CD4-positive, alpha-beta memory T cell (primary cell): Measurements from ENCODE around the gene TSC22D3. TPM values are rescaled to one million over a fixed set of nuclear protein-coding genes. Genes with fewer than 3 reads are reported as not detected.

Experiments used
- CTCF ChIA-PET: fragments of 350-600 bp; sonication (Branson Sonifier 250); formaldehyde crosslinking; loops from one replicate; lab custom pipeline; 2021; ENCODE audit warnings: inconsistent platforms; ENCODE audit not compliant: partially characterized antibody; lab: Charles Lee
- POLR2A ChIA-PET: fragments of 350-600 bp; sonication (Branson Sonifier 250); formaldehyde crosslinking; loops from one replicate; lab custom pipeline; 2021; ENCODE audit not compliant: partially characterized antibody; lab: Charles Lee
- DNase-seq, 5 donors: peaks; one replicate each; pipeline versions ENCODE4 v3.0.0 to v3.0.0-alpha.2; 2020 to 2022; ENCODE audit warnings: mixed read lengths in 1 of 5
- H3K27ac ChIP-seq: one replicate; pipeline ENCODE4 v1.7.0; 2013; ENCODE audit warnings: low read depth, low read length
- H3K27me3 ChIP-seq: 2 replicates; pipeline ENCODE4 v1.7.0; 2013; ENCODE audit warnings: mild to moderate bottlenecking, low read length, moderate library complexity; ENCODE audit not compliant: insufficient read depth
- H3K36me3 ChIP-seq: 2 replicates; pipeline ENCODE4 v1.7.0; 2013; ENCODE audit warnings: mild to moderate bottlenecking, low read length, moderate library complexity; ENCODE audit not compliant: insufficient read depth
- H3K4me1 ChIP-seq: 2 replicates; pipeline ENCODE4 v1.7.0; 2013; ENCODE audit warnings: mild to moderate bottlenecking, low read length, moderate library complexity; ENCODE audit not compliant: insufficient read depth
- H3K4me3 ChIP-seq, 2 donors: one replicate each; pipeline ENCODE4 v1.7.0; 2013; ENCODE audit warnings: low read length in 2 of 2, mild to moderate bottlenecking in 1 of 2
- H3K9me3 ChIP-seq, 2 donors: one replicate each; pipeline ENCODE4 v1.7.0; 2013; ENCODE audit warnings: low read length in 2 of 2, control low read depth in 1 of 2; ENCODE audit not compliant: control insufficient read depth in 1 of 2
- H3K27ac Mint-ChIP-seq, 7 donors: one replicate each; pipeline ENCODE4 v1.8.0; 2020 to 2021; ENCODE audit warnings: mixed read lengths in 7 of 7, mild to moderate bottlenecking in 6 of 7, inconsistent platforms in 3 of 7, moderate library complexity in 3 of 7
- H3K27me3 Mint-ChIP-seq, 2 donors: one replicate each; pipeline ENCODE4 v1.8.0; 2020 to 2021; ENCODE audit warnings: mixed read lengths in 2 of 2
- H3K36me3 Mint-ChIP-seq, 2 donors: one replicate each; pipeline ENCODE4 v1.8.0; 2020 to 2021; ENCODE audit warnings: mixed read lengths in 2 of 2, inconsistent platforms in 1 of 2, mild to moderate bottlenecking in 1 of 2
- H3K4me1 Mint-ChIP-seq, 4 donors: one replicate each; pipeline ENCODE4 v1.8.0; 2020 to 2021; ENCODE audit warnings: mixed read lengths in 4 of 4, mild to moderate bottlenecking in 1 of 4
- H3K4me3 Mint-ChIP-seq, 8 donors: one replicate each; pipeline ENCODE4 v1.8.0; 2020 to 2021; ENCODE audit warnings: mixed read lengths in 8 of 8, mild to moderate bottlenecking in 7 of 8, moderate library complexity in 6 of 8, inconsistent platforms in 3 of 8
- H3K9me3 Mint-ChIP-seq, 8 donors: one replicate each; pipeline ENCODE4 v1.8.0; 2020 to 2021; ENCODE audit warnings: mixed read lengths in 8 of 8, mild to moderate bottlenecking in 5 of 8, inconsistent platforms in 3 of 8, moderate library complexity in 1 of 8
- intact Hi-C: fragments of 100-400 bp; cut with micrococcal nuclease; formaldehyde crosslinking; loops from one replicate; pipeline ENCODE4 v1.15.1; 2023
- polyA plus RNA-seq, 2 donors: library from polyadenylated mRNA; unstranded; fragments of 300-500 nt; fragmentation: Illumina TruSeq; gene quantifications; one replicate each; pipeline ENCODE4 v1.2.3, GENCODE V29; 2021
- total RNA-seq, 2 experiments: library from RNA; stranded (reverse); gene quantifications; one replicate each; pipeline ENCODE4 v1.2.3, GENCODE V29; 2021

TSC22D3 gene
- total and polyA plus RNA-seq, 4 experiments from 2014 or later, result 195 to 1,424 (median 481) TPM

DNA sequence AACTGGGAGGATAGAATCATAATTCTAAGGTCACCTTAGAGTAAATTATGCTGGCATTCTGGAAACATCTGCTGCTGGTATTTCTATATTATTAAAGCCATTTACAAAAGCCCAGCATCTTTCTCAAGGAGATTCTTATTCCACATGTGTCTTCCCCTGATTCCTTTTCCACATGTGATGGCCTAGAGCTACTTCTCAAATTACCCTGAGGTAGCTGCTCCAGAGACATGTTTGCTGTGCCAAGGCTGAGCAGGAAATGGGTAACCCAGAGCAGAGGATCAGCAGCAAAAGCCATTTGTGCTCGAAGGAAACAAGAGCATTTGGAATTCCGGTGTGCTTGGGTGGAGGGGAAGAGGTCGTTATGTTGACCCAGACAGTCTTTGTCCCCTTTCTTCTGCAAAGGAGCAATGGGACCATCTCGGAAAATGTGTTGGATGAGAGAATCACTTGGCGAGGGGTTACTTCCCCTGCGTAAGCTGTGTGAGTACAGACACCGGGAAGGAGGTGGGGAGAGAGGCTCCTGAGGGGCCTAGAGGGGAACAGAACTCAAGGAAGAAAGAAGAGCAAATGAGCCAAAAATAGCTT is 24.6 kb downstream of the TSC22D3 start:
- Histone ChIP-seq H3K36me3 (no peaks in the 10 kb centered on the region), H3K27ac (no peak overlapping the region), H3K27me3 (no peaks in the 10 kb centered on the region), H3K4me3 (no peak overlapping the region), H3K4me1 (no peaks in the 10 kb centered on the region), H3K9me3 (no peaks in the 10 kb centered on the region)
- DNase-seq, result no peak
- Mint-ChIP-seq H3K4me1 (peaks cover 6 to 8% (median 8%) of the 10 kb centered on the region in 4 donors), H3K4me3 (no peak overlapping the region), H3K27ac (no peak overlapping the region), H3K9me3 (peaks cover 0 to 1% (median 0%) of the 10 kb centered on the region in 8 donors), H3K36me3 (no peaks in the 10 kb centered on the region), H3K27me3 (no peaks in the 10 kb centered on the region)
- intact Hi-C loops, result no loop called here
- POLR2A ChIA-PET, result interaction anchor here (2.9 kb wide), 1 partner anchor 9 kb away, joined by 16 read pairs; no protein-coding TSS in a partner anchor
- CTCF ChIA-PET, result interaction anchor here (1.3 to 1.6 kb wide), 2 partner anchors 25 to 77 kb away, joined by 3 read pairs; no protein-coding TSS in a partner anchor

DNA sequence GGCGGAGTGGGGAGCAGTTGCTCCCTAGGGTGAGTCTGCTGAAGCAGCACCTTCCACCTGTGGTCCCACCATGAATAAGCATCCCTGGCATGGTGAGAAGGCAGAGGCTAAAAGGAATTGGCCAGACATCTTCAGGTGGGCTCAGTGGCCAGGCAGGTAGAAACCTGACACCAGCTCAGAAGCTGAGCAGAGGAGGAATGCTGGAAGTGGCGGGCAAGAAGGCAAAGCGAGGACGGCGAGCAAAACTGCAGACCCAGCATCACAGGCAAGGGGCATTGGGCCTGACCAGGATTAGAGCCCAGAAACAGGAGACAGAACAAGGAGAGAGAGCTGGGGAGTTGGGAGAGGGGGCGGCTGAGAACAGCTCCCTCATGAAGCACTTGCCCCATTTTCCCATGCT is 25.3 kb downstream of the TSC22D3 start:
- H3K36me3 Mint-ChIP-seq, result no peaks in the 10 kb centered on the region
- Histone ChIP-seq H3K27me3 (no peaks in the 10 kb centered on the region), H3K9me3 (no peaks in the 10 kb centered on the region), H3K4me3 (no peak overlapping the region), H3K4me1 (no peaks in the 10 kb centered on the region), H3K36me3 (no peaks in the 10 kb centered on the region), H3K27ac (no peak overlapping the region)
- ChIA-PET POLR2A (interaction anchor here (2.9 kb wide), 1 partner anchor 9 kb away, joined by 16 read pairs; no protein-coding TSS in a partner anchor), CTCF (interaction anchor here (1.3 to 1.6 kb wide), 2 partner anchors 26 to 77 kb away, joined by 3 read pairs; no protein-coding TSS in a partner anchor)
- DNase-seq, result no peak
- H3K27ac Mint-ChIP-seq, result no peak overlapping the region
- peaks cover 1 to 4% (median 2%) of the 10 kb centered on the region in 4 donors for H3K4me1 Mint-ChIP-seq
- intact Hi-C loops, result no loop called here
- H3K4me3 Mint-ChIP-seq, result no peak overlapping the region
- peaks cover 0 to 1% (median 0%) of the 10 kb centered on the region in 8 donors for H3K9me3 Mint-ChIP-seq
- no peaks in the 10 kb centered on the region for H3K27me3 Mint-ChIP-seq

DNA sequence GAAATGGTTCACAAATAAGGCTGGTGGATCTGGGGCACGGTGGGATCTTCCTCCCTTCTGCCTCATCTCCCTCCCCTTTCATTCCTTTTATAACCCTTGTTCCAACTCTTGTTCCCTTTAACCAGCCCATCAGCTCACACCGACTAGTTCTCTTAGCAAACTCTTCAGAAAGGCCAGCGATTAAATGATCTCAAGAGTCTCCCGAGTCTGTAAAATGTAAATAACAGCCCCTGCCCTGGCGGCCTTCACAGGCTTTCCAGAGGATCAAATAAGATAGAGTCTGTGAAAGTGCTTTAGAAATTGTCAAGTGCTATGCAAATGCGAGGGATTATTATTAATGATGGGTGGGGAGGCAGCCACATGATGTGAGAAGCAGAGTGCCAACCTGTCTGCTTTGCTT is 27.1 kb downstream of the TSC22D3 start:
- H3K4me3 Mint-ChIP-seq, result no peak overlapping the region
- H3K27me3 Mint-ChIP-seq, result no peaks in the 10 kb centered on the region
- intact Hi-C loops, result no loop called here
- Histone ChIP-seq H3K4me3 (no peak overlapping the region), H3K9me3 (no peaks in the 10 kb centered on the region), H3K27me3 (no peaks in the 10 kb centered on the region), H3K27ac (no peak overlapping the region), H3K4me1 (peaks cover 4% of the 10 kb centered on the region), H3K36me3 (no peaks in the 10 kb centered on the region)
- no peaks in the 10 kb centered on the region for H3K9me3 Mint-ChIP-seq
- CTCF ChIA-PET, result no interaction called here
- DNase-seq, result no peak
- peaks cover 0 to 5% (median 4%) of the 10 kb centered on the region in 4 donors for H3K4me1 Mint-ChIP-seq
- H3K27ac Mint-ChIP-seq, result peak overlapping the region in 1 of 7 donors; percentile 66
- POLR2A ChIA-PET, result no interaction called here
- no peaks in the 10 kb centered on the region for H3K36me3 Mint-ChIP-seq

DNA sequence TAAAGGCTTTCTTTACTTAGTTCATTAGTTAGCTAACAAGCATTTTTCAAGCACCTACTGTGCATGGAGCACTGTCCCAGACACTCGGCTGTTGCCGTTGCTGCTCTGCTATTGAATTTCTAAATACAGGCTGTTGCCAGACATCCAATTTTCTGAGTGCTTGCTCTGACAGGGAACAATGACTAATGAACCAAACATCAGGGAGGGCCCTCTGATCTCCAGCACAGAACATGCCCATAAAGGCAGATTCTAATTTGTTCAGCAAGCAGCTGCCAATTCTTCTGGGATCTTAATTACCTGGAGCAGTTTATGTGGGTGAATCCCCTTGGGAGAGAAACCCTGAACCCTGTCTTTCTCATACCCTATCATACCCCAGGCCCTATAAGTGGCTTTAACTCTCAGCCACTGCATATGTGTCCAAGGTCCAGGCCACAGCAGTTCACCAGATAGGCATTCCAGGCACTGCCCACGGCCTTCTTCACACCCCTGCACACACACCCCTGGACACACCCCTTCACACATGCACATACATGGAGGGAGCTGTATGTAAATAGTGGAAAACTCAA is 27.9 kb downstream of the TSC22D3 start:
- peak overlapping the region in 1 of 7 donors; percentile 66 for H3K27ac Mint-ChIP-seq
- peaks cover 1 to 10% (median 6%) of the 10 kb centered on the region in 4 donors for H3K4me1 Mint-ChIP-seq
- Histone ChIP-seq H3K36me3 (no peaks in the 10 kb centered on the region), H3K27ac (no peak overlapping the region), H3K4me1 (peaks cover 13% of the 10 kb centered on the region), H3K9me3 (no peaks in the 10 kb centered on the region), H3K27me3 (no peaks in the 10 kb centered on the region), H3K4me3 (no peak overlapping the region)
- peaks cover 0 to under 1% (median 0%) of the 10 kb centered on the region in 8 donors for H3K9me3 Mint-ChIP-seq
- no peaks in the 10 kb centered on the region for H3K36me3 Mint-ChIP-seq
- ChIA-PET POLR2A (interaction anchor here (0.8 kb wide), 1 partner anchor 61 kb away, joined by 3 read pairs; no protein-coding TSS in a partner anchor), CTCF (no interaction called here)
- no peak overlapping the region for H3K4me3 Mint-ChIP-seq
- no peaks in the 10 kb centered on the region for H3K27me3 Mint-ChIP-seq
- DNase-seq, result no peak
- intact Hi-C loops, result no loop called here

DNA sequence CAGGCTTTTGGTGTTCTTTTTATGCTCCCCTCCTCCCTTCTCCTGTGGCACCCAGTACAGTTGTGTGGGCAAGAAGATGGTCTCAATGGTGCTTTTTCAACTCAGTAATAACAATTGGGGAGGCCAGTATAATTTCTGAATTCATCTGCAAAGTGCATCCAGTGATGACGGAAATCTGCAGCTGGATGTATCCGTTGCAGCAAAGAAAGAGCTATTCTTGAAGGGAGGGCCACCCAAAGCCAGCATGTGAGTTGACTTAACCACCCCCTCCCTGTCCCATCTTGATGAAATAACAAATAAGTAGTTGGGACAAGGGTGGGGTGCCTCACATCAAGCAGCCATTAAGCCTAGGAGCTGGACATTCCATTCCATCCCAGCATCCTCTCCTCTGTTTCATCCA is 30.7 kb downstream of the TSC22D3 start:
- H3K27me3 ChIP-seq, result no peaks in the 10 kb centered on the region
- no peak overlapping the region for H3K27ac ChIP-seq
- DNase-seq, result no peak
- H3K27ac Mint-ChIP-seq, result peak overlapping the region in 2 of 7 donors; percentile 18 to 77
- POLR2A ChIA-PET, result interaction anchor here (0.8 to 7.5 kb wide), 4 partner anchors 30 to 116 kb away, joined by 3 to 210 read pairs (median 19); partner anchors contain the start of genes NCBP2L and TSC22D3
- no peak overlapping the region for H3K4me3 Mint-ChIP-seq
- no peak overlapping the region for H3K4me3 ChIP-seq
- H3K4me1 ChIP-seq, result peaks cover 37% of the 10 kb centered on the region
- peaks cover 0 to 4% of the 10 kb centered on the region in 2 donors for H3K27me3 Mint-ChIP-seq
- peaks cover 19 to 36% (median 26%) of the 10 kb centered on the region in 4 donors for H3K4me1 Mint-ChIP-seq
- no peaks in the 10 kb centered on the region for H3K9me3 ChIP-seq
- H3K9me3 Mint-ChIP-seq, result peaks cover 0 to 9% (median 0%) of the 10 kb centered on the region in 8 donors
- intact Hi-C loops, result no loop called here
- peaks cover 0 to 7% of the 10 kb centered on the region in 2 donors for H3K36me3 Mint-ChIP-seq
- CTCF ChIA-PET, result interaction anchor here (0.6 to 2.9 kb wide), 4 partner anchors 26 to 847 kb away, joined by 3 to 9 read pairs (median 4); no protein-coding TSS in a partner anchor
- H3K36me3 ChIP-seq, result no peaks in the 10 kb centered on the region

DNA sequence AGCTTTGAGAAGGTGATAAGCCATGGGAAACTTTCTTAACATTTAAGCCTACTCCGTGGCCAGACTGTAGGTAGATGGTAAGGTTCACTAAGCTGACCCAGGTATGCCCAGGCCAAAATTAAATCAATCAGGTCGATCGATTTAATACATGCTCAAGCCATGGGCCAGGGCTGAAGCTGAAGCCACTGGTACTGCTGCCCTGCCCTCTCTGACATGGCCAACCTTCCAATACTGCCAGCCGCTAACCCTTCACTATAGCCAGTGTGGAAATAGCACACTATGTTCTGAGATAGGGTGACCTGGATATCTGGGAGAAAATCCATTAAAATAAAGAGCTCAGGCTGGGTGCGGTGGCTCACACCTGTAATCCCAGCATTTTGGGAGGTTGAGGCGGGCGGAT is 31.6 kb downstream of the TSC22D3 start:
- Mint-ChIP-seq H3K4me1 (peaks cover 21 to 44% (median 32%) of the 10 kb centered on the region in 4 donors), H3K36me3 (peaks cover 0 to 7% of the 10 kb centered on the region in 2 donors), H3K27me3 (peaks cover 0 to 4% of the 10 kb centered on the region in 2 donors), H3K27ac (peak overlapping the region in 3 of 7 donors; percentile 17 to 48 (median 38)), H3K9me3 (peaks cover 0 to 9% (median 0%) of the 10 kb centered on the region in 8 donors), H3K4me3 (no peak overlapping the region)
- Histone ChIP-seq H3K27ac (no peak overlapping the region), H3K27me3 (no peaks in the 10 kb centered on the region), H3K9me3 (no peaks in the 10 kb centered on the region), H3K4me1 (peaks cover 46% of the 10 kb centered on the region), H3K36me3 (no peaks in the 10 kb centered on the region), H3K4me3 (no peak overlapping the region)
- DNase-seq, result no peak
- intact Hi-C loops, result no loop called here
- ChIA-PET CTCF (interaction anchor here (1.1 to 2.9 kb wide), 4 partner anchors 32 to 86 kb away, joined by 4 to 9 read pairs (median 6); partner anchors contain the start of genes NCBP2L and TSC22D3), POLR2A (interaction anchor here (1.0 to 7.5 kb wide), 4 partner anchors 8 to 71 kb away, joined by 4 to 210 read pairs (median 19); partner anchors contain the start of genes NCBP2L and TSC22D3)
